ENCODE results near the gene CPNE7. TPM values are rescaled to one million over a fixed set of nuclear protein-coding genes. Genes with fewer than 3 reads are reported as not detected.

Gene CPNE7
- total RNA-seq, 1 donor from 2014 or later: 21.1 TPM

GRCh38 chr16:89571636-89572035 lies 3.9 kb upstream of the CPNE7 start:
- Histone ChIP-seq H3K27me3 (peaks cover 33% of the 10 kb centered on the region), H3F3A (ENCODE audit: low read depth) (peaks cover 11% of the 10 kb centered on the region), H3K79me2 (ENCODE audit: low read depth) (no peaks in the 10 kb centered on the region), H3K36me3 (no peaks in the 10 kb centered on the region), H3K27ac (no peak overlapping the region), H2AFZ (replicated peaks) (no peak overlapping the region), H3K9me3 (ENCODE audit: low read depth) (no peaks in the 10 kb centered on the region), H3K4me3 (no peak overlapping the region), H4K20me1 (ENCODE audit: low read depth) (peaks cover 2% of the 10 kb centered on the region), H3K4me2 (no peak overlapping the region), H3K9ac (no peak overlapping the region), H3K4me1 (peaks cover 4% of the 10 kb centered on the region)
- Mint-ChIP-seq H3K4me3 (no peak overlapping the region), H3K9me3 (no peaks in the 10 kb centered on the region), H3K36me3 (no peaks in the 10 kb centered on the region), H3K27me3 (ENCODE audit: insufficient read depth, low read depth) (peaks cover 24% of the 10 kb centered on the region), H3K4me1 (peaks cover 7% of the 10 kb centered on the region), H3K27ac (no peak overlapping the region)
- TF ChIP-seq CTCF (IDR thresholded peaks at IDR 0.05) (no peak), EZH2 (IDR thresholded peaks at IDR 0.05) (no peak)
- no peak for DNase-seq (ENCODE audit: low spot score)

DNA sequence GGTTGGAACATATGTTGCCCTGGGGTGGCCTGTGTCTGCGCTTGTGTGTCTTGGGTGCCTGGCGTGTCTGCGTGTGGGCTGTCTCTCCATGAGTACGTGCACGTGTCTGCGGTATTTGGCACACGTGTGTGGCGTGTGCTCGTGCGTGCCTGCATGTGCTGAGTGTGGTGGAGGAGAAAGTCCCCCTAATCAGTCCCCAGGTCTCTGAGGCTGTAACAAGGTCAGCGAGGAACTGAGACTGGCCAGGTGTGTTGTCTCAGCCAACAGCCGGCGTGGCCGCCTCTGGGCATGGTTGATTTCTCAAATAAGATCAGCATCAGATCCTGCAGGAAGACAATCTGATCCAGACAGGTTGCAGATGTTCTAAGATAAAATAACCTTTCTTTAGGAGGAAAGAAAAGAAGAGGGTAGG lies 3.5 kb upstream of the CPNE7 start:
- no peaks in the 10 kb centered on the region for H3K79me2 ChIP-seq (ENCODE audit: low read depth)
- Mint-ChIP-seq H3K4me3 (no peak overlapping the region), H3K9me3 (no peaks in the 10 kb centered on the region), H3K4me1 (peaks cover 7% of the 10 kb centered on the region), H3K27ac (peak overlapping the region; percentile 92), H3K27me3 (ENCODE audit: insufficient read depth, low read depth) (peaks cover 25% of the 10 kb centered on the region), H3K36me3 (no peaks in the 10 kb centered on the region)
- no peak overlapping the region for H3K4me3 ChIP-seq
- H3K36me3 ChIP-seq: no peaks in the 10 kb centered on the region
- H3K27me3 ChIP-seq: peaks cover 38% of the 10 kb centered on the region
- no peak overlapping the region for H3K27ac ChIP-seq
- no peaks in the 10 kb centered on the region for H3K9me3 ChIP-seq (ENCODE audit: low read depth)
- H3K9ac ChIP-seq: no peak overlapping the region
- no peak overlapping the region for H2AFZ ChIP-seq (replicated peaks)
- no peak overlapping the region for H3K4me2 ChIP-seq
- DNase-seq (ENCODE audit: low spot score): no peak
- no peaks in the 10 kb centered on the region for H4K20me1 ChIP-seq (ENCODE audit: low read depth)
- peaks cover 8% of the 10 kb centered on the region for H3F3A ChIP-seq (ENCODE audit: low read depth)
- no peak for TF ChIP-seq CTCF (IDR thresholded peaks at IDR 0.05)
- no peak for TF ChIP-seq EZH2phosphoT487 (IDR thresholded peaks at IDR 0.05)
- TF ChIP-seq EZH2 (IDR thresholded peaks at IDR 0.05): no peak
- peaks cover 4% of the 10 kb centered on the region for H3K4me1 ChIP-seq

DNA sequence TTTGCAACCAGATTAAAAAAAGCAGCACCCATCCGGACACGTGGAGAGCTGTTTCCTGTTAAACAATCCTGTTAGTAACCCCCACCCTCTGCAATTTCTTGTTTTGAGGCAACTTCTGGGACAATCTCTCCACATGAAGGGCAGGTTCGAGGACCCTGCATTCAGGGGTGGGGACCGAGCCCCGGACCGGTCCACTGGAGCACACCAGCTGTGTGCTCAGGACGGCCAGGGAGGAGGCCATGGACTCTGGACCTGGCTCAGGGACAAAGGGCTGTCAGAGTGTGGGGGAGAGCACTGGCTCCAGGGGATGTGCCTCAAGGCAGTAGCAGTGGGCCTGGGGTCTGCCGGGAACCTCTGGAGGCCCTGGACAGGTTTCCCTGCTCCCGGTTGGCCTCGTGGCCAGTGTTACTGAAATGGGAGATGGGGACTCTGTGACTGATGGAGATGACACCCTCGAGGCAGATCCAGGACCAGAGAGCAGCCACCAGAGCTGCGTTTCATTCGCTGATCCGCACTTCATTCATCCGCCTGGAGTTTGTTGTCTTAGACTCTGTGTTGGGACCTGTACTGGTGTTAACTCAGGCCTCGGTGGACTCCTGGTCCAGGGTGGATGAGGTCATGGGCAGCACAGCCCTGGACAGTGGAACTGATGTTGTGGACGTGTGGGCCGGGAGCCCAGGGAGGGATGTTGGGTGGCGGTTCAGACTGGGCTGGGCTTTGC lies 2.9 kb upstream of the CPNE7 start:
- H3K4me3 ChIP-seq: no peak overlapping the region
- Mint-ChIP-seq H3K36me3 (no peaks in the 10 kb centered on the region), H3K27me3 (ENCODE audit: insufficient read depth, low read depth) (peaks cover 30% of the 10 kb centered on the region), H3K4me1 (peaks cover 7% of the 10 kb centered on the region), H3K4me3 (no peak overlapping the region), H3K9me3 (peaks cover 3% of the 10 kb centered on the region), H3K27ac (no peak overlapping the region)
- no peak for DNase-seq (ENCODE audit: low spot score)
- H3K27me3 ChIP-seq: peaks cover 43% of the 10 kb centered on the region
- H3K9ac ChIP-seq: no peak overlapping the region
- H3K4me2 ChIP-seq: no peak overlapping the region
- no peaks in the 10 kb centered on the region for H3K79me2 ChIP-seq (ENCODE audit: low read depth)
- H3K27ac ChIP-seq: no peak overlapping the region
- peaks cover 4% of the 10 kb centered on the region for H3K4me1 ChIP-seq
- peaks cover 14% of the 10 kb centered on the region for H3F3A ChIP-seq (ENCODE audit: low read depth)
- no peaks in the 10 kb centered on the region for H3K36me3 ChIP-seq
- TF ChIP-seq EZH2phosphoT487 (IDR thresholded peaks at IDR 0.05): no peak
- no peak for TF ChIP-seq EZH2 (IDR thresholded peaks at IDR 0.05)
- TF ChIP-seq CTCF (IDR thresholded peaks at IDR 0.05): no peak
- H3K9me3 ChIP-seq (ENCODE audit: low read depth): no peaks in the 10 kb centered on the region
- no peak overlapping the region for H2AFZ ChIP-seq (replicated peaks)
- H4K20me1 ChIP-seq (ENCODE audit: low read depth): no peaks in the 10 kb centered on the region
